Middle frontal gyrus (tissue), 1 donor: ENCODE measurements around the gene GINS2.

Experiments
- DNase-seq: peaks from one replicate; pipeline ENCODE4 v3.0.0-alpha.2; 2015; ENCODE audit warnings: low spot score; ENCODE audit errors: extremely low spot score

Gene GINS2

GRCh38 chr16:85688586-85689284, at the start of gene GINS2:
GINS2 (minus strand) TSS chr16:85688954; CDS start chr16:85688898, 56 bp downstream.
- DNase-seq: peak; percentile 47

GRCh38 chr16:85736921-85737320, 48.2 kb upstream of the GINS2 start:
- DNase-seq: no peak

GRCh38 chr16:85735946-85736345, 47.2 kb upstream of the GINS2 start:
- no peak for DNase-seq

GRCh38 chr16:85735225-85735635, 46.5 kb upstream of the GINS2 start:
- no peak for DNase-seq

GRCh38 chr16:85734311-85735017, 45.7 kb upstream of the GINS2 start:
- no peak for DNase-seq

GRCh38 chr16:85733839-85734170, 45.1 kb upstream of the GINS2 start:
- no peak for DNase-seq

GRCh38 chr16:85733155-85733838, 44.5 kb upstream of the GINS2 start:
- DNase-seq: no peak

GRCh38 chr16:85731179-85731578, 42.4 kb upstream of the GINS2 start:
- DNase-seq: no peak

GRCh38 chr16:85730186-85730465, 41.4 kb upstream of the GINS2 start:
- no peak for DNase-seq

- no peak for DNase-seq
Observed at GRCh38 chr16:85729452-85730185, 40.9 kb upstream of the GINS2 start.

- DNase-seq: no peak
Observed at GRCh38 chr16:85728879-85729278, 40.1 kb upstream of the GINS2 start.

GRCh38 chr16:85724936-85725335, 36.2 kb upstream of the GINS2 start:
- no peak for DNase-seq

- DNase-seq: no peak
Observed at GRCh38 chr16:85724126-85724879, 35.5 kb upstream of the GINS2 start.

GRCh38 chr16:85722128-85722893, 33.6 kb upstream of the GINS2 start:
- DNase-seq: no peak

GRCh38 chr16:85720302-85720637, 31.5 kb upstream of the GINS2 start:
- DNase-seq: no peak

GRCh38 chr16:85719605-85720301, 31.0 kb upstream of the GINS2 start:
- DNase-seq: no peak

GRCh38 chr16:85718682-85719081, 29.9 kb upstream of the GINS2 start:
- DNase-seq: no peak

- no peak for DNase-seq
Observed at GRCh38 chr16:85718153-85718477, 29.4 kb upstream of the GINS2 start.

GRCh38 chr16:85717393-85718152, 28.8 kb upstream of the GINS2 start:
- peak; percentile 33 for DNase-seq

- no peak for DNase-seq
Observed at GRCh38 chr16:85716680-85717038, 27.9 kb upstream of the GINS2 start.
